GM18505 (cell line): Measurements from ENCODE around the gene UBE3D.

Source experiments
- ATAC-seq: cut with Tn5 transposase; IDR thresholded peaks from one replicate; pipeline ENCODE4 v1.9.1; 2021; ENCODE audit not compliant: unreplicated experiment
- POLR2A ChIP-seq: IDR thresholded peaks from 4 replicates; pipeline ENCODE4 v1.6.1; 2011; ENCODE audit warnings: borderline replicate concordance; ENCODE audit not compliant: insufficient read depth, insufficient read length; ENCODE audit errors: extremely low read depth

Gene UBE3D

GRCh38 chr6:83065511-83066192, at the start of gene UBE3D:
TSS of gene UBE3D (minus strand) at chr6:83065841. CDS start at chr6:83065718, 123 bp downstream.
- ATAC-seq = peak; percentile 61
- TF ChIP-seq POLR2A = peak; percentile 81

GRCh38 chr6:83114164-83114563, 48.5 kb upstream of the UBE3D start:
- no peak for ATAC-seq
- TF ChIP-seq POLR2A = no peak

GRCh38 chr6:83113258-83113657, 47.6 kb upstream of the UBE3D start:
- ATAC-seq = no peak
- TF ChIP-seq POLR2A = no peak

GRCh38 chr6:83108378-83108777, 42.7 kb upstream of the UBE3D start:
- no peak for ATAC-seq
- no peak for TF ChIP-seq POLR2A

- no peak for TF ChIP-seq POLR2A
- ATAC-seq = no peak
Measured at GRCh38 chr6:83098589-83098988, 32.9 kb upstream of the UBE3D start.

GRCh38 chr6:83097675-83098074, 32.0 kb upstream of the UBE3D start:
- ATAC-seq = no peak
- TF ChIP-seq POLR2A = no peak

GRCh38 chr6:83097204-83097603, 31.6 kb upstream of the UBE3D start:
- no peak for TF ChIP-seq POLR2A
- ATAC-seq = no peak

GRCh38 chr6:83096791-83097190, 31.1 kb upstream of the UBE3D start:
- no peak for ATAC-seq
- no peak for TF ChIP-seq POLR2A

GRCh38 chr6:83092756-83093399, 27.2 kb upstream of the UBE3D start:
- no peak for ATAC-seq
- no peak for TF ChIP-seq POLR2A

GRCh38 chr6:83086751-83087150, 21.1 kb upstream of the UBE3D start:
- ATAC-seq = peak; percentile 99
- no peak for TF ChIP-seq POLR2A

- no peak for ATAC-seq
- TF ChIP-seq POLR2A = no peak
Measured at GRCh38 chr6:83083476-83083875, 17.8 kb upstream of the UBE3D start.

- no peak for ATAC-seq
- TF ChIP-seq POLR2A = no peak
Measured at GRCh38 chr6:83073615-83074014, 8.0 kb upstream of the UBE3D start.

GRCh38 chr6:83072726-83073125, 7.1 kb upstream of the UBE3D start:
- ATAC-seq = no peak
- no peak for TF ChIP-seq POLR2A

GRCh38 chr6:83071707-83072106, 6.1 kb upstream of the UBE3D start:
- no peak for TF ChIP-seq POLR2A
- no peak for ATAC-seq
